ENCODE results near the gene SMIM24.

GRCh38 chr19:3518659-3519058 is 38.3 kb upstream of the SMIM24 start:
- TF ChIP-seq EZH2 (IDR thresholded peaks at IDR 0.05; ENCODE audit: borderline replicate concordance, insufficient read depth, low read length, poor library complexity, severe bottlenecking) (no peak), CTCF (IDR thresholded peaks at IDR 0.05; ENCODE audit: poor library complexity, severe bottlenecking) (no peak), POLR2AphosphoS5 (IDR thresholded peaks at IDR 0.05) (no peak)
